Stimulated activated CD8-positive, alpha-beta memory T cell treated with anti-CD3 and anti-CD28 coated beads, Interleukin-12 subunit alpha, Interleukin-12 subunit beta, amount 100 ng/mL, for 24 hours (primary cell): ENCODE measurements around the gene S100A1.
"Not testable (repeated sequence)": the region's sequence is repeated elsewhere in the genome, so short reads cannot be mapped to it uniquely, and the experiment has no call there.

Experiments
- DNase-seq: peaks from one replicate; pipeline ENCODE4 v3.0.0-alpha.2; 2020; ENCODE audit errors: extremely low read depth

S100A1 gene

GRCh38 chr1:153631047-153632022 lies 3.1 kb downstream of the S100A1 start:
- no peak for DNase-seq

GRCh38 chr1:153633161-153633753 lies 5.0 kb downstream of the S100A1 start:
- no peak for DNase-seq

GRCh38 chr1:153633754-153634665 lies 5.8 kb downstream of the S100A1 start, which contains the start of gene CHTOP:
Gene CHTOP (plus strand): TSS chr1:153634066. CDS start chr1:153636589, 2,523 bp downstream.
- DNase-seq = peak; percentile 87

GRCh38 chr1:153635872-153636271 lies 7.6 kb downstream of the S100A1 start:
- DNase-seq = no peak

GRCh38 chr1:153636312-153636711 lies 8.1 kb downstream of the S100A1 start:
- DNase-seq = no peak

- DNase-seq = no peak
Observed at GRCh38 chr1:153638261-153638660, 10.0 kb downstream of the S100A1 start.

GRCh38 chr1:153639280-153639679 lies 11.0 kb downstream of the S100A1 start:
- no peak for DNase-seq

- not testable (repeated sequence) for DNase-seq
Observed at GRCh38 chr1:153640213-153640612, 12.0 kb downstream of the S100A1 start.

GRCh38 chr1:153640861-153641260 lies 12.6 kb downstream of the S100A1 start:
- DNase-seq = no peak

- no peak for DNase-seq
Observed at GRCh38 chr1:153642161-153642560, 13.9 kb downstream of the S100A1 start.

- no peak for DNase-seq
Observed at GRCh38 chr1:153643100-153643499, 14.9 kb downstream of the S100A1 start.

GRCh38 chr1:153643816-153644215 lies 15.6 kb downstream of the S100A1 start:
- no peak for DNase-seq

- no peak for DNase-seq
Observed at GRCh38 chr1:153646672-153647345, 18.6 kb downstream of the S100A1 start.

GRCh38 chr1:153647346-153647714 lies 19.1 kb downstream of the S100A1 start:
- DNase-seq = no peak

- no peak for DNase-seq
Observed at GRCh38 chr1:153648000-153648643, 19.9 kb downstream of the S100A1 start.

- no peak for DNase-seq
Observed at GRCh38 chr1:153649137-153649862, 21.1 kb downstream of the S100A1 start.

- no peak for DNase-seq
Observed at GRCh38 chr1:153649863-153650235, 21.6 kb downstream of the S100A1 start.

GRCh38 chr1:153651771-153652170 lies 23.5 kb downstream of the S100A1 start:
- no peak for DNase-seq

GRCh38 chr1:153652805-153653500 lies 24.7 kb downstream of the S100A1 start:
- DNase-seq = no peak

GRCh38 chr1:153655333-153655732 lies 27.1 kb downstream of the S100A1 start:
- DNase-seq = no peak
